ENCODE results near the gene KPNA1.

- TF ChIP-seq CTCF (IDR thresholded peaks at IDR 0.05; ENCODE audit: low read depth, low read length) (no peak), EZH2phosphoT487 (IDR thresholded peaks at IDR 0.05; ENCODE audit: low read depth) (no peak)
Measured at GRCh38 chr3:122548619-122549018, 33.9 kb upstream of the KPNA1 start.
